HepG2 (cell line): ENCODE results near the gene ZNF367. TPM values are rescaled to one million over a fixed set of nuclear protein-coding genes. Genes with fewer than 3 reads are reported as not detected.

ENCODE experiments used
- EHMT2 ChIP-seq: fragments of 200-600 bp; sonication (generic); IDR thresholded peaks from 2 replicates; pipeline ENCODE4 v1.7.0; 2017; ENCODE audit warnings: antibody characterized with exemption, low read depth, low read length, borderline replicate concordance
- ETV5 ChIP-seq: IDR thresholded peaks from 2 replicates; pipeline ENCODE4 v1.6.1; 2018; ENCODE audit warnings: missing biosample characterization, missing genetic modification reagents, inconsistent platforms, borderline replicate concordance
- HNRNPUL1 ChIP-seq: fragments of 200-400 bp; formaldehyde crosslinking; IDR thresholded peaks from 2 replicates; pipeline ENCODE4 v1.6.1; 2017; ENCODE audit warnings: low read depth, mild to moderate bottlenecking, low read length, moderate library complexity
- KAT2B ChIP-seq: fragments of 150-350 bp; IDR thresholded peaks from 2 replicates; pipeline ENCODE4 v1.6.1; 2014; ENCODE audit warnings: low read depth, low read length, borderline replicate concordance
- KLF16 ChIP-seq, 2 experiments: sonication (generic) in 1 of 2; formaldehyde crosslinking in 1 of 2; IDR thresholded peaks; 2 replicates each; pipeline versions ENCODE4 v1.6.1 to v1.8.0; 2016 to 2023; ENCODE audit warnings: missing genetic modification reagents in 2 of 2, missing compliant biosample characterization in 1 of 2
- KLF9 ChIP-seq: IDR thresholded peaks from 2 replicates; pipeline ENCODE4 v1.6.1; 2016; ENCODE audit warnings: low read depth
- NFIB ChIP-seq: sonication (generic); formaldehyde crosslinking; IDR thresholded peaks from 2 replicates; pipeline ENCODE4 v1.9.0; 2021; ENCODE audit warnings: missing genetic modification reagents, mild to moderate bottlenecking, borderline replicate concordance
- ZNF17 ChIP-seq: sonication (generic); formaldehyde crosslinking; IDR thresholded peaks from 2 replicates; pipeline ENCODE4 v1.5.0; 2020; ENCODE audit warnings: mild to moderate bottlenecking, missing genetic modification reagents
- ZNF235 ChIP-seq: sonication (generic); formaldehyde crosslinking; IDR thresholded peaks from 2 replicates; pipeline ENCODE4 v1.8.1; 2023; ENCODE audit warnings: mild to moderate bottlenecking, missing genetic modification reagents, borderline replicate concordance
- ZNF282 ChIP-seq: fragments of 450-650 bp; IDR thresholded peaks from 2 replicates; pipeline ENCODE4 v1.6.1; 2018; ENCODE audit not compliant: partially characterized antibody
- ZNF510 ChIP-seq: sonication (generic); formaldehyde crosslinking; IDR thresholded peaks from 2 replicates; pipeline ENCODE4 v1.4.0; 2020; ENCODE audit warnings: low read depth, mild to moderate bottlenecking, missing genetic modification reagents
- ZNF724P ChIP-seq: sonication (generic); formaldehyde crosslinking; IDR thresholded peaks from 2 replicates; pipeline ENCODE4 v1.8.0; 2022; ENCODE audit warnings: missing genetic modification reagents, borderline replicate concordance
- polyA plus RNA-seq, 8 experiments: library from polyadenylated mRNA; depleted of rRNA in 3 of 8; stranded (reverse) in 7 of 8; unstranded in 1 of 8; fragments of >200 nt; fragmentation: Illumina TruSeq in 4 of 8; extraction: Trizol in 4 of 8; gene quantifications; 2 replicates each; pipeline versions ENCODE4 v1.2.1 to v1.2.3, GENCODE V29; 2011 to 2016; ENCODE audit warnings: low read depth in 4 of 8, missing spikeins in 1 of 8, mixed read lengths in 1 of 8; ENCODE audit not compliant: insufficient read depth in 1 of 8
- total RNA-seq, 5 experiments: library from RNA; depleted of rRNA; stranded (reverse); fragments of >200 nt; fragmentation: Illumina TruSeq; extraction: Trizol; gene quantifications; 2 replicates each; pipeline ENCODE4 v1.2.3, GENCODE V29; 2016; ENCODE audit warnings: low read depth in 1 of 5
- TF ChIP-seq, protein P1 (sequence below): sonication (generic); formaldehyde crosslinking; IDR thresholded peaks from 2 replicates; pipeline ENCODE4 v1.5.0; 2020; ENCODE audit warnings: missing genetic modification reagents
- TF ChIP-seq, protein P2 (sequence below): IDR thresholded peaks from 2 replicates; pipeline ENCODE4 v1.6.1; 2016; ENCODE audit warnings: low read depth, missing genetic modification reagents, missing compliant biosample characterization
- TF ChIP-seq, protein P3 (sequence below): sonication (generic); formaldehyde crosslinking; IDR thresholded peaks from 2 replicates; pipeline ENCODE4 v1.5.1; 2020; ENCODE audit warnings: missing genetic modification reagents, mild to moderate bottlenecking, borderline replicate concordance
- TF ChIP-seq, protein P4 (sequence below): sonication (generic); formaldehyde crosslinking; IDR thresholded peaks from 2 replicates; pipeline ENCODE4 v1.4.0; 2020; ENCODE audit warnings: missing genetic modification reagents, mild to moderate bottlenecking, borderline replicate concordance
- TF ChIP-seq, protein P5 (sequence below): sonication (generic); formaldehyde crosslinking; IDR thresholded peaks from 2 replicates; pipeline ENCODE4 v1.9.0; 2022; ENCODE audit warnings: low read depth, missing genetic modification reagents

Gene ZNF367
- total and polyA plus RNA-seq, 2 of the 13 experiments (the other 11 are each of a cell fraction or from before 2014, with no cell fraction given), result 2.9 to 7.7 TPM

DNA sequence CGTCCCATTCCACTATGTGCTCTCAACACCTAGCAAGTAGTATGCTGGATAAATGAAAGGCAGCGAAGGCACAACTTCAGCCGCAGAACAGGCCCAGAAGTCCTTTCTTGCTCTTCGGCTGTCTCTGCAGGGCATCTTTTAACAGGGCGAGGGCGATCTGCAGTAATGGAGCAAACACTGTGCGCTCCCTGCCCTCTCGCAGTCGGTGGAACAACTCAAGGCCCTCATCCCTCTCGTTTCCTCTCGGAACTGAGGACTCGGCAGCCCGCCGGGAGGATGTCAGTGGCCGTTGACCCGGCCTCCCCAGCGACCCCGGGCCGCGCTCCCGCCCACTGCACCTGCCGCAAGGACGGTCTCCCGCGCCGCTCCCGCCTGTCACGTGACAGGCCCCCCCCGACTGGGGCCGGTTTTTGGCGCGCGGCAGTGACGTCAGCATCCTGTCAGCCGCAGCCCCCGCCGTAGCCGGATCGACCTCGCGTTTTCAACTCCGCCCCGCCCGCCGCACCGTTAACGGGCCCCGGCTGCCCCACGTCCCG is 1.1 kb downstream of the ZNF367 start (continued):
- no peak for TF ChIP-seq ZNF282
- TF ChIP-seq, protein P1, sequence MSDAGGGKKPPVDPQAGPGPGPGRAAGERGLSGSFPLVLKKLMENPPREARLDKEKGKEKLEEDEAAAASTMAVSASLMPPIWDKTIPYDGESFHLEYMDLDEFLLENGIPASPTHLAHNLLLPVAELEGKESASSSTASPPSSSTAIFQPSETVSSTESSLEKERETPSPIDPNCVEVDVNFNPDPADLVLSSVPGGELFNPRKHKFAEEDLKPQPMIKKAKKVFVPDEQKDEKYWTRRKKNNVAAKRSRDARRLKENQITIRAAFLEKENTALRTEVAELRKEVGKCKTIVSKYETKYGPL (CRISPR knock-in tag), result no peak
- no peak for TF ChIP-seq NFIB (CRISPR knock-in tag)
- TF ChIP-seq ETV5 (CRISPR knock-in tag), result peak; percentile 68; the same call in 1 of the 2 replicates
- peak; percentile 92 for TF ChIP-seq ZNF510 (CRISPR knock-in tag)
- TF ChIP-seq, protein P2, sequence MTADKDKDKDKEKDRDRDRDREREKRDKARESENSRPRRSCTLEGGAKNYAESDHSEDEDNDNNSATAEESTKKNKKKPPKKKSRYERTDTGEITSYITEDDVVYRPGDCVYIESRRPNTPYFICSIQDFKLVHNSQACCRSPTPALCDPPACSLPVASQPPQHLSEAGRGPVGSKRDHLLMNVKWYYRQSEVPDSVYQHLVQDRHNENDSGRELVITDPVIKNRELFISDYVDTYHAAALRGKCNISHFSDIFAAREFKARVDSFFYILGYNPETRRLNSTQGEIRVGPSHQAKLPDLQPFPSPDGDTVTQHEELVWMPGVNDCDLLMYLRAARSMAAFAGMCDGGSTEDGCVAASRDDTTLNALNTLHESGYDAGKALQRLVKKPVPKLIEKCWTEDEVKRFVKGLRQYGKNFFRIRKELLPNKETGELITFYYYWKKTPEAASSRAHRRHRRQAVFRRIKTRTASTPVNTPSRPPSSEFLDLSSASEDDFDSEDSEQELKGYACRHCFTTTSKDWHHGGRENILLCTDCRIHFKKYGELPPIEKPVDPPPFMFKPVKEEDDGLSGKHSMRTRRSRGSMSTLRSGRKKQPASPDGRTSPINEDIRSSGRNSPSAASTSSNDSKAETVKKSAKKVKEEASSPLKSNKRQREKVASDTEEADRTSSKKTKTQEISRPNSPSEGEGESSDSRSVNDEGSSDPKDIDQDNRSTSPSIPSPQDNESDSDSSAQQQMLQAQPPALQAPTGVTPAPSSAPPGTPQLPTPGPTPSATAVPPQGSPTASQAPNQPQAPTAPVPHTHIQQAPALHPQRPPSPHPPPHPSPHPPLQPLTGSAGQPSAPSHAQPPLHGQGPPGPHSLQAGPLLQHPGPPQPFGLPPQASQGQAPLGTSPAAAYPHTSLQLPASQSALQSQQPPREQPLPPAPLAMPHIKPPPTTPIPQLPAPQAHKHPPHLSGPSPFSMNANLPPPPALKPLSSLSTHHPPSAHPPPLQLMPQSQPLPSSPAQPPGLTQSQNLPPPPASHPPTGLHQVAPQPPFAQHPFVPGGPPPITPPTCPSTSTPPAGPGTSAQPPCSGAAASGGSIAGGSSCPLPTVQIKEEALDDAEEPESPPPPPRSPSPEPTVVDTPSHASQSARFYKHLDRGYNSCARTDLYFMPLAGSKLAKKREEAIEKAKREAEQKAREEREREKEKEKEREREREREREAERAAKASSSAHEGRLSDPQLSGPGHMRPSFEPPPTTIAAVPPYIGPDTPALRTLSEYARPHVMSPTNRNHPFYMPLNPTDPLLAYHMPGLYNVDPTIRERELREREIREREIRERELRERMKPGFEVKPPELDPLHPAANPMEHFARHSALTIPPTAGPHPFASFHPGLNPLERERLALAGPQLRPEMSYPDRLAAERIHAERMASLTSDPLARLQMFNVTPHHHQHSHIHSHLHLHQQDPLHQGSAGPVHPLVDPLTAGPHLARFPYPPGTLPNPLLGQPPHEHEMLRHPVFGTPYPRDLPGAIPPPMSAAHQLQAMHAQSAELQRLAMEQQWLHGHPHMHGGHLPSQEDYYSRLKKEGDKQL (CRISPR knock-in tag), result peak; percentile 51; the same call in 1 of the 2 replicates
- TF ChIP-seq, protein P3, sequence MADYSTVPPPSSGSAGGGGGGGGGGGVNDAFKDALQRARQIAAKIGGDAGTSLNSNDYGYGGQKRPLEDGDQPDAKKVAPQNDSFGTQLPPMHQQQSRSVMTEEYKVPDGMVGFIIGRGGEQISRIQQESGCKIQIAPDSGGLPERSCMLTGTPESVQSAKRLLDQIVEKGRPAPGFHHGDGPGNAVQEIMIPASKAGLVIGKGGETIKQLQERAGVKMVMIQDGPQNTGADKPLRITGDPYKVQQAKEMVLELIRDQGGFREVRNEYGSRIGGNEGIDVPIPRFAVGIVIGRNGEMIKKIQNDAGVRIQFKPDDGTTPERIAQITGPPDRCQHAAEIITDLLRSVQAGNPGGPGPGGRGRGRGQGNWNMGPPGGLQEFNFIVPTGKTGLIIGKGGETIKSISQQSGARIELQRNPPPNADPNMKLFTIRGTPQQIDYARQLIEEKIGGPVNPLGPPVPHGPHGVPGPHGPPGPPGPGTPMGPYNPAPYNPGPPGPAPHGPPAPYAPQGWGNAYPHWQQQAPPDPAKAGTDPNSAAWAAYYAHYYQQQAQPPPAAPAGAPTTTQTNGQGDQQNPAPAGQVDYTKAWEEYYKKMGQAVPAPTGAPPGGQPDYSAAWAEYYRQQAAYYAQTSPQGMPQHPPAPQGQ, result no peak
- TF ChIP-seq, protein P4, sequence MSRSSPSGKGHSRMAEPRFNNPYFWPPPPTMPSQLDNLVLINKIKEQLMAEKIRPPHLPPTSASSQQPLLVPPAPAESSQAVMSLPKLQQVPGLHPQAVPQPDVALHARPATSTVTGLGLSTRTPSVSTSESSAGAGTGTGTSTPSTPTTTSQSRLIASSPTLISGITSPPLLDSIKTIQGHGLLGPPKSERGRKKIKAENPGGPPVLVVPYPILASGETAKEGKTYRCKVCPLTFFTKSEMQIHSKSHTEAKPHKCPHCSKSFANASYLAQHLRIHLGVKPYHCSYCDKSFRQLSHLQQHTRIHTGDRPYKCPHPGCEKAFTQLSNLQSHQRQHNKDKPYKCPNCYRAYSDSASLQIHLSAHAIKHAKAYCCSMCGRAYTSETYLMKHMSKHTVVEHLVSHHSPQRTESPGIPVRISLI, result peak; percentile 88
- TF ChIP-seq ZNF235 (CRISPR knock-in tag), result peak; percentile 84
- TF ChIP-seq KLF16 (CRISPR knock-in tag; IDR thresholded peaks at IDR 0.05), result peak in 1 of 2 experiments; percentile 83; a peak in 1 of 4 replicates
- TF ChIP-seq ZNF724P (CRISPR knock-in tag), result 0 out of 2 replicates have a peak, but pooled peaks have one; percentile 52
- no peak for TF ChIP-seq KAT2B
- no peak for TF ChIP-seq EHMT2
- no peak; the same call in 1 of the 2 replicates for TF ChIP-seq KLF9
- TF ChIP-seq, protein P5, sequence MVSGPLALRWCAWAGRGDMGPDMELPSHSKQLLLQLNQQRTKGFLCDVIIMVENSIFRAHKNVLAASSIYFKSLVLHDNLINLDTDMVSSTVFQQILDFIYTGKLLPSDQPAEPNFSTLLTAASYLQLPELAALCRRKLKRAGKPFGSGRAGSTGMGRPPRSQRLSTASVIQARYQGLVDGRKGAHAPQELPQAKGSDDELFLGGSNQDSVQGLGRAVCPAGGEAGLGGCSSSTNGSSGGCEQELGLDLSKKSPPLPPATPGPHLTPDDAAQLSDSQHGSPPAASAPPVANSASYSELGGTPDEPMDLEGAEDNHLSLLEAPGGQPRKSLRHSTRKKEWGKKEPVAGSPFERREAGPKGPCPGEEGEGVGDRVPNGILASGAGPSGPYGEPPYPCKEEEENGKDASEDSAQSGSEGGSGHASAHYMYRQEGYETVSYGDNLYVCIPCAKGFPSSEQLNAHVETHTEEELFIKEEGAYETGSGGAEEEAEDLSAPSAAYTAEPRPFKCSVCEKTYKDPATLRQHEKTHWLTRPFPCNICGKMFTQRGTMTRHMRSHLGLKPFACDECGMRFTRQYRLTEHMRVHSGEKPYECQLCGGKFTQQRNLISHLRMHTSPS (CRISPR knock-in tag), result no peak
- 0 out of 2 replicates have a peak, but pooled peaks have one; percentile 33 for TF ChIP-seq HNRNPUL1
- TF ChIP-seq ZNF17 (CRISPR knock-in tag), result no peak
